Measurements from ENCODE around the gene CTNNA3.

CTNNA3 gene

DNA sequence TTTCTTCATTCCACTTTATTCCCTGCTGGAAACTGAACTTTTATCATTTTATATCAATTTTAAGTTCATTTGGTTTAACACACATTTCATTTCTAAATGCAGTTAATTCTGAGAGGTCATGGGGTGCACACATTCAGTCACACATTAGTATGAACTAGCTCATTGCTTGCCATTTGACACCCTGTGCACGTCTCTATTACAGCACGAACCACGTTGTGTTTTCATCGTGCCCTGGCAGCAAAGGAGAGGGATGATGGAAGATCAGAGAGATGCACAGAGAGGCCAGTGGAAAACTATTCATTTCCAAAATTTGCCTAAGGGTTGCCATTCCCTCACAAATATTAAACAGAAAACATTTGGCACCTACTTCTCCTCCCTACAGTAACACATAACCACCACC, 45.4 kb downstream of the CTNNA3 start:
- no peak for ATAC-seq (replicated peaks)
- no peaks in the 10 kb centered on the region for H3K4me1 Mint-ChIP-seq
- peaks cover 0 to 3% of the 10 kb centered on the region in 2 donors for H3K9me3 Mint-ChIP-seq
- H3K27me3 Mint-ChIP-seq = peaks cover 5 to 7% of the 10 kb centered on the region in 2 donors
- no peak for DNase-seq
- H3K36me3 Mint-ChIP-seq = no peaks in the 10 kb centered on the region
- no peak overlapping the region for H3K27ac Mint-ChIP-seq
- no peak overlapping the region for H3K4me3 Mint-ChIP-seq

DNA sequence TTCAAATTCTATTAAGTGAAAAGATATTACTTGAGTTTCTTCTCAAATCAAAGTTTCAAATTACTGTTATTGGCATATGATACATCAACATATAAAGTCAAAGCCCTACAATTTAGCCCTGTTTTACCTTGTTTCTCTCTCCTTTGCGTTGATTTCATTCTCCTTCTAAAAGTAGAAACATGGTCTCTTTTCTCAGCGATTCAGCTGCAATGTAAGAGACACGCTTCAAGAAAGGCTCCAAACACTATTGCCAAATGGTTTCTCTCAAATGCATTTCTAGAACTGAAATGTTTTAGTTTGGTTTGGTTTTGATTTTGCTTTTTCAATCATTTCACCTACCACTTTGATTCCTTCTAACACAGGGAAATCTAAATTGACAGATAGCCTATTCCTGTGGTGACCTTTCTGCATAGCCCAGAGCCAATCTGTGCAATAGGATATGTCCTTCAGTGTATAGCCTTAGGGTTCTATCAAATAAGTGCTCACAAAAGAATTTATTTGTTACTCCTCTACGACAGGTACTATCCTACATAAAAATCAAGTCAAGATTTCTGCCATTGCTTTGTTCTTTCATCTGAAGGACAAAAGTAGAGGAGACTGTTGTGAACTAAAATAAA, 47.3 kb downstream of the CTNNA3 start:
- Mint-ChIP-seq H3K4me1 (no peaks in the 10 kb centered on the region), H3K27ac (no peak overlapping the region), H3K27me3 (peaks cover 1 to 5% of the 10 kb centered on the region in 2 donors), H3K9me3 (peaks cover 0 to 3% of the 10 kb centered on the region in 2 donors), H3K4me3 (no peak overlapping the region), H3K36me3 (no peaks in the 10 kb centered on the region)
- ATAC-seq (replicated peaks) (no peak), DNase-seq (no peak)

- peaks cover 9 to 14% of the 10 kb centered on the region in 2 donors for H3K9me3 Mint-ChIP-seq
- DNase-seq (no peak), ATAC-seq (replicated peaks) (no peak)
- no peaks in the 10 kb centered on the region for H3K4me1 Mint-ChIP-seq
- peaks cover 8 to 16% of the 10 kb centered on the region in 2 donors for H3K27me3 Mint-ChIP-seq
- H3K36me3 Mint-ChIP-seq = no peaks in the 10 kb centered on the region
- no peak overlapping the region for H3K27ac Mint-ChIP-seq
- H3K4me3 Mint-ChIP-seq = no peak overlapping the region
Measured at GRCh38 chr10:67630904-67631303, 65.1 kb downstream of the CTNNA3 start.

GRCh38 chr10:67629461-67629971, 66.5 kb downstream of the CTNNA3 start:
- ATAC-seq (replicated peaks) = no peak
- no peak for DNase-seq

GRCh38 chr10:67622984-67623383, 73.0 kb downstream of the CTNNA3 start:
- H3K27me3 Mint-ChIP-seq = peaks cover 5 to 10% of the 10 kb centered on the region in 2 donors
- peaks cover 2 to 3% of the 10 kb centered on the region in 2 donors for H3K9me3 Mint-ChIP-seq
- no peak overlapping the region for H3K4me3 Mint-ChIP-seq
- H3K4me1 Mint-ChIP-seq = no peaks in the 10 kb centered on the region
- H3K27ac Mint-ChIP-seq = no peak overlapping the region
- H3K36me3 Mint-ChIP-seq = no peaks in the 10 kb centered on the region
- DNase-seq (no peak), ATAC-seq (replicated peaks) (no peak)

More at GRCh38 chr10:67629461-67629971, 66.5 kb downstream of the CTNNA3 start:
- no peak overlapping the region for H3K4me3 Mint-ChIP-seq
- no peaks in the 10 kb centered on the region for H3K36me3 Mint-ChIP-seq
- no peaks in the 10 kb centered on the region for H3K4me1 Mint-ChIP-seq
- peaks cover 8 to 15% of the 10 kb centered on the region in 2 donors for H3K27me3 Mint-ChIP-seq
- peaks cover 3 to 4% of the 10 kb centered on the region in 2 donors for H3K9me3 Mint-ChIP-seq
- H3K27ac Mint-ChIP-seq = no peak overlapping the region

DNA sequence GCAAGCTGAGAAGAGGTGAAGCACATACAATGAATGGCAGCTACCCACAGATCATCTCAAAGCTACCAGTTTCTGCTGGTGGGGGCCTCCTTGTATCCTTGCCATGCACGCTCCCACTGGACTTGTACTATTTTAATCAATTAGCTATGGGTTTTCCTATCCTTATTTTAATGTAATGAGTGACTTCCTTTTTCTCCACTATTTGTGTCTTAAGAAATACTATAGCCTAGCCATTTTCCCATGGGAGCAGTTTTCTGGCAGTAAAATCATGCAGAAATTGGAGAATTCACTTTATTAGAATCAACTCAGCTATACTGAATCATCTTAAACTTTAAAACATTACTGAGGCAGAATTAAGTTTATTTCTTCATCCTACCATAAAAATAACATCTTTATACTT, 73.5 kb downstream of the CTNNA3 start:
- ATAC-seq (replicated peaks) = no peak
- Mint-ChIP-seq H3K9me3 (peaks cover 2 to 3% of the 10 kb centered on the region in 2 donors), H3K27ac (no peak overlapping the region), H3K4me3 (no peak overlapping the region), H3K27me3 (peaks cover 5 to 10% of the 10 kb centered on the region in 2 donors), H3K4me1 (no peaks in the 10 kb centered on the region), H3K36me3 (no peaks in the 10 kb centered on the region)
- DNase-seq = no peak

DNA sequence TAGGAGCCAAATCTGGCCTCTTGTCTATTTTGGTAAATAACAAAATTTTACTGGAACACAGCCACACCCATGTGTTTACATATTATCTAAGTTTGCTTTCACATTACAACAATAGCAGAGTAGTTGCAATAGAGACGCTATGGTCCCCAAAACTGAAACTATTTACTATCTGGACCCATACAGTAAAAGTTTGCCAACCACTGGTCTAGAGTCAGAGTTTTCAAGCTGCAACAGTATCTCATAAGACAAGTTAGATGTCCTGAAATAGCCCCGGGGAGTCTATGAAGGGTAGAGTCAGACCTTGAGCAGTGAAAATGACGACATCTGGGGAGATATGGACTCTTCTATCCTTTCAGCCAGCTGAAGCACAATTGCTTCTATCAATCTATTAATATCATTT, 74.2 kb downstream of the CTNNA3 start:
- DNase-seq = no peak

GRCh38 chr10:67618116-67618515, 77.9 kb downstream of the CTNNA3 start:
- Mint-ChIP-seq H3K27ac (no peak overlapping the region), H3K9me3 (no peaks in the 10 kb centered on the region), H3K4me3 (no peak overlapping the region), H3K27me3 (peaks cover 0 to 13% of the 10 kb centered on the region in 2 donors), H3K4me1 (no peaks in the 10 kb centered on the region), H3K36me3 (no peaks in the 10 kb centered on the region)
- DNase-seq (no peak), ATAC-seq (replicated peaks) (no peak)

More for the DNA sequence above, 74.2 kb downstream of the CTNNA3 start:
- H3K27me3 Mint-ChIP-seq = peaks cover 5 to 7% of the 10 kb centered on the region in 2 donors
- no peak overlapping the region for H3K27ac Mint-ChIP-seq
- H3K36me3 Mint-ChIP-seq = no peaks in the 10 kb centered on the region
- no peak for ATAC-seq (replicated peaks)
- no peaks in the 10 kb centered on the region for H3K9me3 Mint-ChIP-seq
- no peak overlapping the region for H3K4me3 Mint-ChIP-seq
- no peaks in the 10 kb centered on the region for H3K4me1 Mint-ChIP-seq

DNA sequence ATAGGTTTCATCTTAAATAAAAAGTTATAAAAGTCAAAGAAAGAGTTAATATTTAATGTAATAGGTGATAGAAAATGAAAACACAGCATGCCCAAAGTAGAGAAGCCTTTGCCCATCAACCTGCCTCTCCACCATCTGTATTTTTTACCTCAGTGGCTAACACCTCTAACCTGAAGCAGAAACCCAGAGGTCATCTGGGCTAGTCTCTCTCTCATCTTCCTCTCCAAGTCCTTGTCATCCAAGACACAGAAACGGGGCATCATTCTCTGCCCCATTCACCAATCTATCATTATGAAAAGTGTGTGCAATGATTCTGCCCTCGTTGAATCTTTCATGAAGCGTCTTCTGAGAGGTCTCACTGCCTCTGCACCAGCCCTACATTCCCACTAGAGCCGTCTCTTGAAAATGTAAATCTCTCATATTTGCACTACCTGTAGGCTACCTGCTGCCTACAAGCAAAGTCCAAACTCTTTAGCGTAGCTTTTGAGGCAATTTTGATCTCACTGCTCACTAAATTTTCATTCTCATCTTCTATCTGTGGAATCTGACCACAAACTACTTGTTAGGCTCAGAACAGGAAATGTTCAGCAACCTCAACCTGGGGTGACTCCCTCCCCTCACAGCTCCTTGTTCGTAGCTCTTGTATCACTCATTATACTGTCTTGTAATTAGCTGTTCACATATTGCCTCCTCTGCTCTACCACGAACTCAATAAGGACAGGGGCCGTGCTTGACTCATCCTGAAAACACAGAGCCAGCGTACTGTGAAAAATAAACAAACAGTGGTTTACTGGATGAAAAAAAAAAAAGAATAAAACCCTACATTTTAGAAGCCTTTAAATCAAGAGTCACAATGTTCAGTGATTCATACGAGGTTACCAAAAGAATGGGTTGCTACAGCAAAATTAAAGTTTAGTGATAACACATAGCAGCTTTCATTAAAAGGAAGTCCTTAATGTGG, 83.1 kb downstream of the CTNNA3 start:
- Mint-ChIP-seq H3K27ac (no peak overlapping the region), H3K27me3 (peaks cover 0 to 5% of the 10 kb centered on the region in 2 donors), H3K4me1 (peaks cover 0 to 2% of the 10 kb centered on the region in 2 donors), H3K4me3 (no peak overlapping the region), H3K36me3 (no peaks in the 10 kb centered on the region), H3K9me3 (no peaks in the 10 kb centered on the region)
- ATAC-seq (replicated peaks) = peak in 1 of 2 donors; percentile 33
- DNase-seq = no peak

DNA sequence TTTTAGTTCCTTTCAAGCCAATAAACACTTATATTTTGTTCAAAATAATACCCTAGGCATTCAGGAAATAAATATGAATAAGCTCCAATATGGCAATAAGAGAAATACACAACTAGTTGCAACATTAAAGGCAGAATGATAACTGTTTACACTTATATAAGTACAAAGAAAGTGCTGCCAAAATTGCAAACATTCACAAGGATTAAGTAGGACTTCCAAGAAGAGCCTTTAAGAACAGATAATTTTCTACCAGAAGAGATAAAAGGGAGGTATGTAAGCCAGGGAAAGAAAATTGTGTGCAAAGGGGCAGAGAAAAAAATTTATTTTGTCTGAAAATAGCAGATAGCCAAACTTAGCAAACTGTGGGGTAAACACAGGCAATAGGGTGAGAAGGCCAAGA, 83.8 kb downstream of the CTNNA3 start:
- ATAC-seq (replicated peaks) (no peak), DNase-seq (no peak)
- Mint-ChIP-seq H3K27ac (no peak overlapping the region), H3K9me3 (no peaks in the 10 kb centered on the region), H3K36me3 (no peaks in the 10 kb centered on the region), H3K27me3 (peaks cover 0 to 5% of the 10 kb centered on the region in 2 donors), H3K4me1 (peaks cover 1 to 9% of the 10 kb centered on the region in 2 donors), H3K4me3 (no peak overlapping the region)

DNA sequence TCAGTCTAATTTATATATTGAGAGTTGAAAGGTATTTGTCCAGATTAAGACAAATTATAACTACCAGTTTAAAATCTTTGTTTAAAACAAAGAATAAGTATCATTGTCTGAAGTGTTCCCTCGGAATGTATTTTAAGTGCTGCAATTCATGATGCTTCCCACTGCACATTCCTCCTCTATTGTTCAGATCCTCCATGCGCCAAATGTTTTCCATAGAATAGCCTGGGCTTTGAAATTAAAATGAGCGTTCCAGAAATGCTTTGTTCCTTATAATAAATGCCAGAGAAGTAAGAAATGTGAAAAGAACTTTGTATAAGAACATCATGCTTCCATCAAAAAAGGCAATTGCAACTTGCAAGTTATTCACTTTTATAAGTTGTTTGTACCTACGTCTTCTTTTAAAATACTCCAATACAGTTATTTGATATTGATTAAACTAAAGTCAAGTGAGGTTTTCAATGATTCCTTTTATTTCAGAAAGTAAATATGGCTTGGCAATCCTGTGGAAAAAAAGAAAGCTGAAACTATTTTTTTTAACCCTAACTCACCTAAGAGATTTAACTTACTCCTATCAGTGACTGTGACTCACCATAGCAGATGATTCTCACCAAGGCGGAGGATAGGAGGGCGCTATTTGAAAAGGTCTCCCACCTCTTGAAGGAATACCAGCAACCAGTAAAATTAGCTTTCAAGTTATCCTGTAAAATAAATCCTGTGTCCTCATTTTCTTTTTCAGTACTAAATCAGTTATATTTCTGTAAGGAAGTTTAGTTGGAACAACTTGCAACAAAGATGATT, 85.8 kb downstream of the CTNNA3 start:
- ATAC-seq (replicated peaks) (no peak), DNase-seq (no peak)
- H3K27ac Mint-ChIP-seq = no peak overlapping the region
- H3K4me3 Mint-ChIP-seq = no peak overlapping the region
- H3K4me1 Mint-ChIP-seq = peaks cover 1 to 10% of the 10 kb centered on the region in 2 donors
- H3K9me3 Mint-ChIP-seq = no peaks in the 10 kb centered on the region
- no peaks in the 10 kb centered on the region for H3K36me3 Mint-ChIP-seq
- H3K27me3 Mint-ChIP-seq = peaks cover 0 to 2% of the 10 kb centered on the region in 2 donors

DNA sequence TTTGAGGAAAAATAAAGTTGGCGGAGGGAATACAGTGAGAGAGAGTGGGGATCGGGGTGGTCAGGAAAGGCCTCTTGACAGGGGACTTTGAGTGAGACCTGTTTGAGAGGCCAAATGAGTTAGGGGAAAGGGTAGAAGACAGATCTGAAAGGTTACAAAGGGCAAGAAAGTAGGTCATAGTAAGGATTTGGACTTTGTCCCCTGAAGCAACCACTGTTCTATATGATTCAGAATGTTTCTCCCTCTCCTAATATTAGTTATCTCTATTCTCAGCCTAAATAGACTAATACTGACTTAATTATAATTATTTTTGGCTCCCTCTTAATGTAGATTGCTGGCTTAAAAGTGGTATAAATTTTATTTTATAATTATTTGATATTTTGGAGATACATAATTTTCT, 88.0 kb downstream of the CTNNA3 start:
- ATAC-seq (replicated peaks) = peak in 1 of 2 donors; percentile 20
- Mint-ChIP-seq H3K36me3 (no peaks in the 10 kb centered on the region), H3K27ac (no peak overlapping the region), H3K27me3 (peaks cover 4 to 6% of the 10 kb centered on the region in 2 donors), H3K9me3 (no peaks in the 10 kb centered on the region), H3K4me1 (peaks cover 1 to 10% of the 10 kb centered on the region in 2 donors), H3K4me3 (no peak overlapping the region)
- no peak for DNase-seq

DNA sequence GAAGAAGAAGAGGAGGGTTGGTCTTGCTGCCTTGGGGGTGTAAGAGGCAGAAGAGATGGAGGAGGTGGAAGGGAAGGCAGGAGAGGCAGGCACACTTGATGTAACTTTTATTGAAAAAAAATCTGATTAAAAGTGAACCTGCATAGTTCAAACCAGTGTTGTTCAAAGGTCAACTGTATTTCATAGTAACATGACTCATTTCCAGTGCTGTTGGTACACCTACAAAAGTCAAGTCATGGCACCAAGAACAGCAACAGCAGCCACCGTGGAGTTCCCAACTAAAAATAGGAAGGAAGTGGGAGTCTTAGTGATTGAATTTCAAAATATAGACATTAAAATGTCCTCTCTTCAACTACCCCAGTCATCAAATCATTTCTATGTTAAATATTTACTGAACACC, 88.5 kb downstream of the CTNNA3 start:
- ATAC-seq (replicated peaks) (peak; percentile 75 to 87), DNase-seq (no peak)
- Mint-ChIP-seq H3K9me3 (no peaks in the 10 kb centered on the region), H3K27ac (no peak overlapping the region), H3K27me3 (peaks cover 4 to 6% of the 10 kb centered on the region in 2 donors), H3K4me1 (peaks cover 1 to 10% of the 10 kb centered on the region in 2 donors), H3K36me3 (no peaks in the 10 kb centered on the region), H3K4me3 (no peak overlapping the region)

DNA sequence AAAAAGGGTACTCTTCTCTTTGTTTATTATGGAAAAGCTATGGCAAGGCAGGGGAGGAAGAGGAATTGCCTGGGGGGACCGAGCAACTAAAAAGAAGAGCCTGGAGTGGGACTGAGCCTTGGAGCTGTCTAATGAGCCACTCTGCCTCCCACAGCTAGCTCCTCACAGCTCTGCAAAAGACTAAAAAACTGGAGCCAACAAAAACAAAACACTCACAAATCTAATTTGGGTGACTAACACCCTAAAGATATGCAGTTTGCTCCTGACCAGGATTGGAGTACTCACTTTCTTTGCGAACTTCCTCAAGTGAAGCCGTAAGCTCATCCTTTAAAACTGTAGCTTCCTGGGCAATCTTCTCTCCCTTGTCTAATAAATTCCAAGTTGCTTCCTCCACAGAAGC, 89.4 kb downstream of the CTNNA3 start:
- Mint-ChIP-seq H3K27me3 (peaks cover 4 to 6% of the 10 kb centered on the region in 2 donors), H3K36me3 (no peaks in the 10 kb centered on the region), H3K27ac (no peak overlapping the region), H3K4me3 (no peak overlapping the region), H3K4me1 (peaks cover 1 to 10% of the 10 kb centered on the region in 2 donors), H3K9me3 (no peaks in the 10 kb centered on the region)
- ATAC-seq (replicated peaks) = no peak
- no peak for DNase-seq

All from stimulated activated naive B cell treated with anti-CD40 and anti-IgM and Interleukin-4, amounts not matched to agents 10 μg/mL and 1 μg/mL and 100 μg/mL, for 72 hours (primary cell).